K562 (cell line): ENCODE data around the gene CCND3. TPM values are rescaled to one million over a fixed set of nuclear protein-coding genes. Genes with fewer than 3 reads are reported as not detected.

Experiments
- BRD9 ChIP-seq: fragments of 450-650 bp; IDR thresholded peaks from 2 replicates; pipeline ENCODE4 v1.6.1; 2018; ENCODE audit warnings: low read depth; ENCODE audit not compliant: partially characterized antibody
- CTCF ChIP-seq, 3 experiments: IDR thresholded peaks in 2 of 3; conservative IDR thresholded peaks in 1 of 3; 2 replicates each; pipeline ENCODE4 v1.5.1; 2011 to 2012; ENCODE audit warnings: low read length in 3 of 3, mild to moderate bottlenecking in 3 of 3, control low read depth in 2 of 3, improper control_type of control experiment in 1 of 3, inconsistent platforms in 1 of 3, low read depth in 1 of 3, mixed read lengths in 1 of 3, moderate library complexity in 1 of 3; ENCODE audit not compliant: insufficient read depth in 2 of 3
- JUND ChIP-seq, 2 experiments: IDR thresholded peaks; 2 replicates in 1 of 2; 3 replicates in 1 of 2; pipeline ENCODE4 v1.6.1; 2011; ENCODE audit warnings: borderline replicate concordance in 2 of 2, low read depth in 2 of 2, low read length in 2 of 2, improper control_type of control experiment in 1 of 2, missing biosample characterization in 1 of 2, missing genetic modification characterization in 1 of 2, missing genetic modification reagents in 1 of 2
- NFATC3 ChIP-seq: fragments of 450-650 bp; IDR thresholded peaks from 2 replicates; pipeline ENCODE4 v1.6.1; 2017; ENCODE audit warnings: mild to moderate bottlenecking
- POLR2G ChIP-seq: fragments of 200-400 bp; formaldehyde crosslinking; IDR thresholded peaks from 2 replicates; pipeline ENCODE4 v1.6.1; 2017; ENCODE audit warnings: low read depth, mild to moderate bottlenecking, antibody characterized with exemption, low read length, moderate library complexity
- SIN3B ChIP-seq: fragments of 450-650 bp; IDR thresholded peaks from 2 replicates; pipeline ENCODE4 v1.6.1; 2017; ENCODE audit warnings: low read depth, mild to moderate bottlenecking, moderate library complexity
- ZBED1 ChIP-seq: IDR thresholded peaks from 2 replicates; pipeline ENCODE4 v1.6.1; 2014
- ZBTB1 ChIP-seq: sonication (generic); formaldehyde crosslinking; IDR thresholded peaks from 2 replicates; pipeline ENCODE4 v1.8.1; 2023; ENCODE audit warnings: missing genetic modification reagents, low read depth, mild to moderate bottlenecking, borderline replicate concordance
- ZFX ChIP-seq: sonication (generic); formaldehyde crosslinking; IDR thresholded peaks from 2 replicates; pipeline ENCODE4 v1.8.0; 2022; ENCODE audit warnings: mild to moderate bottlenecking, missing genetic modification reagents, moderate library complexity
- ZNF12 ChIP-seq: sonication (generic); formaldehyde crosslinking; IDR thresholded peaks from 2 replicates; pipeline ENCODE4 v1.4.0; 2020; ENCODE audit warnings: mild to moderate bottlenecking, missing genetic modification reagents
- ZNF197 ChIP-seq: fragments of 200-800 bp; sonication (Bioruptor generic); IDR thresholded peaks from 2 replicates; pipeline ENCODE4 v1.6.1; 2016; ENCODE audit warnings: low read depth, missing genetic modification characterization, missing compliant biosample characterization
- ZNF280A ChIP-seq: fragments of 450-650 bp; IDR thresholded peaks from 2 replicates; pipeline ENCODE4 v1.6.1; 2018; ENCODE audit warnings: mild to moderate bottlenecking, low read depth; ENCODE audit not compliant: partially characterized antibody
- ZNF3 ChIP-seq: fragments of 250-450 bp; sonication (Bioruptor Pico); IDR thresholded peaks from 2 replicates; pipeline ENCODE4 v1.5.0; 2021; ENCODE audit warnings: mild to moderate bottlenecking, moderate library complexity
- polyA plus RNA-seq, 8 experiments: library from polyadenylated mRNA; depleted of rRNA in 4 of 8; stranded (reverse) in 5 of 8; unstranded in 3 of 8; fragments of >200 nt; fragmentation: Nextera tagmentation in 2 of 8; fragmentation: Illumina TruSeq in 1 of 8; extraction: Ambion mirVana in 2 of 8; extraction: Trizol in 1 of 8; gene quantifications; 2 replicates each; pipeline versions ENCODE4 v1.2.1 to v1.2.3, GENCODE V29; 2011 to 2014; ENCODE audit warnings: inconsistent platforms in 1 of 8, missing spikeins in 1 of 8
- total RNA-seq, 7 experiments: library from RNA; depleted of rRNA in 6 of 7; stranded (reverse); fragments of >200 nt in 6 of 7; fragmentation: Illumina TruSeq in 2 of 7; extraction: Trizol in 2 of 7; gene quantifications; 2 replicates each; pipeline versions ENCODE4 v1.2.1 to v1.2.3, GENCODE V29; 2011 to 2021; ENCODE audit warnings: low replicate concordance in 1 of 7
- TF ChIP-seq, protein P1 (sequence below), 2 experiments: fragments of 450-650 bp; formaldehyde crosslinking in 1 of 2; IDR thresholded peaks; 2 replicates each; pipeline versions ENCODE4 v1.4.0 to v1.6.1; 2014 to 2020; ENCODE audit warnings: mild to moderate bottlenecking in 2 of 2, borderline replicate concordance in 1 of 2, low read depth in 1 of 2

Gene CCND3
- total and polyA plus RNA-seq, 9 of the 15 experiments (the other 6 are each of a cell fraction or from before 2014, with no cell fraction given): 21.5 to 204 (median 97.4) TPM

DNA sequence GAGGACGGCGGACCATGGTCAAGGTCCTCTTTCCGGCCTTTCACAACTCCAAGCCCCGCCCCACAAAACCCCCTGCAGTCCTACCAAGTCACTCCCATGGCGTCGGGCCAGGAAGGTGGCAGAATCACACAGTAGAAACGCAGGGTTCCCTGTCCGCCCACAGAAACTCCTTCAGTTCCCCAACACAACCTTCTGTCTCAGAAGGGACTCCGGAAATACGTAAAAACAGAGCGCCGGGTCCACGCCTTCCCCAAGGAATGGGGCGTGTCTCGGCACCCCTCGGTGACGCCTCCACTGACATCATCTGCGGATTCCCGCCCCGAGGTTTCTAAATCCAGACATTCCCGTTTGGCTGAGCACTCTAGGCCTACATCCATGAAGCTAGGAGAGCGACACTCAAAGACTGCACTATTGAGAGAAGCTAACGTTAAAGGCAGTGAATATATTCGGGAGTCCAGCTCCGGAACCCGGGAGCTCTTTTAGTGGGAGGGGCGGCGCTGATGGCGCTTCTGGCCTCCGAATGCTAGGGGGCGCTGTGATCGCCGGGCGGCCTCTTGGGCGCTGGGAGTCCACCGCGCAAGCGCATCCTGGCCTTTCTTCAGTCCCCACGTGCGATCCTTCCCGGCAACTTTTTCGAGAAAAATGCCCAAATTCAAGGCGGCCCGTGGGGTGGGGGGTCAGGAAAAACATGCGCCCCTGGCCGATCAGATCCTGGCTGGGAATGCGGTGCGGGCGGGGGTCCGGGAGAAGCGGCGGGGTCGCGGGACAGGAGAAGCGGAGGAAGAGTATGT, 20.5 kb downstream of the CCND3 start, which contains the start of the genes BYSL and MED20 (continued):
- TF ChIP-seq, protein P1, sequence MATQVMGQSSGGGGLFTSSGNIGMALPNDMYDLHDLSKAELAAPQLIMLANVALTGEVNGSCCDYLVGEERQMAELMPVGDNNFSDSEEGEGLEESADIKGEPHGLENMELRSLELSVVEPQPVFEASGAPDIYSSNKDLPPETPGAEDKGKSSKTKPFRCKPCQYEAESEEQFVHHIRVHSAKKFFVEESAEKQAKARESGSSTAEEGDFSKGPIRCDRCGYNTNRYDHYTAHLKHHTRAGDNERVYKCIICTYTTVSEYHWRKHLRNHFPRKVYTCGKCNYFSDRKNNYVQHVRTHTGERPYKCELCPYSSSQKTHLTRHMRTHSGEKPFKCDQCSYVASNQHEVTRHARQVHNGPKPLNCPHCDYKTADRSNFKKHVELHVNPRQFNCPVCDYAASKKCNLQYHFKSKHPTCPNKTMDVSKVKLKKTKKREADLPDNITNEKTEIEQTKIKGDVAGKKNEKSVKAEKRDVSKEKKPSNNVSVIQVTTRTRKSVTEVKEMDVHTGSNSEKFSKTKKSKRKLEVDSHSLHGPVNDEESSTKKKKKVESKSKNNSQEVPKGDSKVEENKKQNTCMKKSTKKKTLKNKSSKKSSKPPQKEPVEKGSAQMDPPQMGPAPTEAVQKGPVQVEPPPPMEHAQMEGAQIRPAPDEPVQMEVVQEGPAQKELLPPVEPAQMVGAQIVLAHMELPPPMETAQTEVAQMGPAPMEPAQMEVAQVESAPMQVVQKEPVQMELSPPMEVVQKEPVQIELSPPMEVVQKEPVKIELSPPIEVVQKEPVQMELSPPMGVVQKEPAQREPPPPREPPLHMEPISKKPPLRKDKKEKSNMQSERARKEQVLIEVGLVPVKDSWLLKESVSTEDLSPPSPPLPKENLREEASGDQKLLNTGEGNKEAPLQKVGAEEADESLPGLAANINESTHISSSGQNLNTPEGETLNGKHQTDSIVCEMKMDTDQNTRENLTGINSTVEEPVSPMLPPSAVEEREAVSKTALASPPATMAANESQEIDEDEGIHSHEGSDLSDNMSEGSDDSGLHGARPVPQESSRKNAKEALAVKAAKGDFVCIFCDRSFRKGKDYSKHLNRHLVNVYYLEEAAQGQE (IDR thresholded peaks at IDR 0.05; ENCODE audit: borderline replicate concordance): no peak
- TF ChIP-seq, protein P1 (CRISPR knock-in tag; IDR thresholded peaks at IDR 0.05; ENCODE audit: low read depth): no peak
- TF ChIP-seq ZBED1 (peak; percentile 31; the same call in 1 of the 2 replicates), ZNF3 (CRISPR knock-in tag) (no peak), CTCF (IDR thresholded peaks at IDR 0.05 in 2 of 3, conservative IDR thresholded peaks at IDR 0.05 in 1 of 3; ENCODE audit: insufficient read depth in 2 of 3, low read depth in 1 of 3, low read length in 3 of 3) (peak; percentile 91 to 99 (median 98)), ZFX (CRISPR knock-in tag) (peak; percentile 64), ZNF280A (no peak), ZNF12 (peak; percentile 4; the same call in 1 of the 2 replicates), ZNF197 (peak; percentile 73; the same call in 1 of the 2 replicates), JUND (IDR thresholded peaks at IDR 0.05; ENCODE audit: borderline replicate concordance, low read depth, low read length) (peak; percentile 90), JUND (tag; IDR thresholded peaks at IDR 0.05; ENCODE audit: borderline replicate concordance, low read depth, low read length) (peak; percentile 91; the same call in 2 of the 3 replicates), SIN3B (peak; percentile 86), POLR2G (peak; percentile 82), BRD9 (no peak), ZBTB1 (CRISPR knock-in tag) (no peak), NFATC3 (peak; percentile 10; the same call in 1 of the 2 replicates)
